ENCODE results near the gene HOTAIR.
A peak's percentile ranks its signal among the peaks of the same experiment; 100 is the strongest.

Gene HOTAIR

GRCh38 chr12:53939141-53940108 is 35.3 kb downstream of the HOTAIR start:
- DNase-seq = peak; percentile 9

GRCh38 chr12:53938326-53939140 is 36.2 kb downstream of the HOTAIR start, which contains the start of gene HOXC13:
Gene HOXC13 (plus strand): TSS chr12:53938831. CDS start chr12:53938907, 76 bp downstream.
- DNase-seq = peak; percentile 93

GRCh38 chr12:53937596-53938325 is 37.0 kb downstream of the HOTAIR start:
- DNase-seq = no peak

GRCh38 chr12:53937099-53937498 is 37.7 kb downstream of the HOTAIR start:
- no peak for DNase-seq

- DNase-seq = no peak
Observed at GRCh38 chr12:53935383-53936341, 39.1 kb downstream of the HOTAIR start.

- DNase-seq = no peak
Observed at GRCh38 chr12:53932915-53933314, 41.8 kb downstream of the HOTAIR start.

GRCh38 chr12:53931844-53932581 is 42.7 kb downstream of the HOTAIR start:
- DNase-seq = no peak

GRCh38 chr12:53930591-53931255 is 44.0 kb downstream of the HOTAIR start:
- no peak for DNase-seq

GRCh38 chr12:53929527-53929926 is 45.2 kb downstream of the HOTAIR start:
- no peak for DNase-seq

- DNase-seq = no peak
Observed at GRCh38 chr12:53928054-53928835, 46.5 kb downstream of the HOTAIR start.

GRCh38 chr12:53927220-53928029 is 47.3 kb downstream of the HOTAIR start:
- no peak for DNase-seq

- DNase-seq = peak; percentile 55
Observed at GRCh38 chr12:53924521-53925405, 50.0 kb downstream of the HOTAIR start.

- DNase-seq = no peak
Observed at GRCh38 chr12:53916788-53917655, 57.7 kb downstream of the HOTAIR start.
